ENCODE data around the gene SH2B2.

Gene SH2B2

DNA sequence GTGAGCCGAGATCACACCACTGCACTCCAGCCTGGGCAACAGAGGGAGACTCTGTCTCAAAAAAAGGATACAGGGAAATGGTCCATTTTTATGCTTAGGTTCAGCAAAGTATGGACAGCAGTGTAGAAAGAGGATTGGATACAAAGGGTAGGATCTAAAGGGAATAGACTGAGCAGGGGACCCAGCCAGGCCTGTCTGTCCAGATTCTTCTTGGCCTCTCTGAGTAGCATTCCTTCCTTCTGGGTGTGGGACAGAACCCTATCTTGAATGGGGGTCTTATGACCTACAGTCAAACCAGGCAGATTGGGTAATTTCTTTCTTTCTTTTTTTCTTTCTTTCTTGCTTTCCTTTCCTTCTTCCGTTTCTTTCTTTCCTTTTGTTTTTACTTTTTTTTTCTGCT is 25.6 kb downstream of the SH2B2 start:
- Histone ChIP-seq H2AK5ac (ENCODE audit: low read length) (no peak overlapping the region), H3K27ac (ENCODE audit: low read depth, low read length) (peak overlapping the region; percentile 87), H3K18ac (ENCODE audit: low read length) (peak overlapping the region; percentile 54), H2BK12ac (ENCODE audit: low read length) (no peak overlapping the region), H3K79me2 (ENCODE audit: control insufficient read depth, insufficient read depth, low read length, poor library complexity) (peaks cover 1% of the 10 kb centered on the region), H4K91ac (ENCODE audit: low read depth, low read length) (peak overlapping the region; percentile 78), H3K4ac (ENCODE audit: low read depth, low read length) (no peak overlapping the region), H4K8ac (ENCODE audit: low read depth, low read length) (peak overlapping the region; percentile 68), H4K12ac (ENCODE audit: low read depth, low read length) (no peak overlapping the region), H2AFZ (ENCODE audit: insufficient read depth, low read length, poor library complexity) (no peak overlapping the region), H2BK5ac (ENCODE audit: low read depth, low read length, poor library complexity) (peak overlapping the region; percentile 71), H3K27me3 (ENCODE audit: insufficient read depth, low read length) (no peaks in the 10 kb centered on the region), H3K14ac (ENCODE audit: low read length) (peak overlapping the region; percentile 46), H3K23ac (ENCODE audit: low read length) (no peak overlapping the region), H3K4me1 (ENCODE audit: control insufficient read depth in 1 of 2, insufficient read depth in 2 of 2, low read length in 2 of 2) (peaks cover 3 to 5% of the 10 kb centered on the region in 2 experiments), H3K4me2 (ENCODE audit: low read length) (no peak overlapping the region), H2BK120ac (ENCODE audit: insufficient read depth, low read length, poor library complexity) (peak overlapping the region; percentile 91), H3K9ac (ENCODE audit: low read length) (no peak overlapping the region), H3K79me1 (ENCODE audit: low read length) (peaks cover 5% of the 10 kb centered on the region), H3K9me3 (ENCODE audit: insufficient read depth, low read depth, low read length) (no peaks in the 10 kb centered on the region), H3K4me3 (ENCODE audit: low read depth, low read length) (no peak overlapping the region), H3K36me3 (ENCODE audit: control insufficient read depth in 1 of 2, insufficient read depth in 2 of 2, low read length in 2 of 2) (peaks cover 28 to 33% of the 10 kb centered on the region in 2 experiments)
- DNase-seq: peak; percentile 93
- WGBS (ENCODE audit: extremely low coverage, insufficient coverage, insufficient read length): no CpG with 5 or more reads among the region's 2 CpGs

DNA sequence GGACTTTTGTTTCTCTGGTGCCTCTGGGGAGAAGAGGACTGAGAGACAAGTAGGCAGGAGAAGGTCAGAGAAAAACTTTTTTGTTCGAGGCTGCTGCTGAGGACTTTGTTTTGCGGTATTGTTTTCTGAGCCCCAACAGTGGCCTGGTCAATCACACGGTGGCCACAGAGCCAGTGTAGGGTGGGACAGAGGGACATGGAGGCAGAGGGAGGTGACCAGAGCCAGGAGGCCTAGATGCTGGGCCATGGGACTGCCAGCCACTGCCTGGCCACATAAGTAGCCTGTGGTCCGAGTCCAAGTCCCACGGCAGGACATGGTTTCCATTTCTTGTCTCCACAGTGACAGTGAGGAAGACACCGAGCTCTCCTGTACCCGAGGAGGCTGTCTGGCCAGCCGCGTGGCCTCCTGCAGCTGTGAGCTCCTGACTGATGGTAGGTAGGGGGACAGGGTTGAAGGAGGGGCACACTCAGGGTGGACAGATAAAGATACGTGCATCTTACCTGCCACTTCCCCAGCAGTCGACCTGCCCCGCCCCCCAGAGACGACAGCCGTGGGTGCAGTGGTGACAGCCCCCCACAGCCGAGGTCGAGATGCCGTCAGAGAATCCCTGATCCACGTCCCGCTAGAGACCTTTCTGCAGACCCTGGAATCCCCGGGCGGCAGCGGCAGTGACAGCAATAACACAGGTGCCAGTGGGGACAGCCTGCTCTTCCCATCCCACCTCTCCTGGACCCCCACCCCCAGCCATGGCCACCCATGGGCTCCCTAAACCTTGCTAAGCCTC is 27.5 kb downstream of the SH2B2 start:
- Histone ChIP-seq H3K18ac (ENCODE audit: low read length) (peak overlapping the region; percentile 42), H3K4ac (ENCODE audit: low read depth, low read length) (no peak overlapping the region), H3K14ac (ENCODE audit: low read length) (peak overlapping the region; percentile 13), H3K27me3 (ENCODE audit: insufficient read depth, low read length) (no peaks in the 10 kb centered on the region), H3K36me3 (ENCODE audit: control insufficient read depth in 1 of 2, insufficient read depth in 2 of 2, low read length in 2 of 2) (peaks cover 20 to 24% of the 10 kb centered on the region in 2 experiments), H4K8ac (ENCODE audit: low read depth, low read length) (no peak overlapping the region), H3K79me1 (ENCODE audit: low read length) (peaks cover 7% of the 10 kb centered on the region), H2AK5ac (ENCODE audit: low read length) (no peak overlapping the region), H3K9ac (ENCODE audit: low read length) (no peak overlapping the region), H2BK120ac (ENCODE audit: insufficient read depth, low read length, poor library complexity) (no peak overlapping the region), H2AFZ (ENCODE audit: insufficient read depth, low read length, poor library complexity) (no peak overlapping the region), H4K91ac (ENCODE audit: low read depth, low read length) (peak overlapping the region; percentile 5), H3K4me2 (ENCODE audit: low read length) (no peak overlapping the region), H3K4me3 (ENCODE audit: low read depth, low read length) (no peak overlapping the region), H2BK12ac (ENCODE audit: low read length) (no peak overlapping the region), H2BK5ac (ENCODE audit: low read depth, low read length, poor library complexity) (no peak overlapping the region), H3K4me1 (ENCODE audit: control insufficient read depth in 1 of 2, insufficient read depth in 2 of 2, low read length in 2 of 2) (peaks cover 10% of the 10 kb centered on the region in 2 experiments), H3K27ac (ENCODE audit: low read depth, low read length) (no peak overlapping the region), H3K23ac (ENCODE audit: low read length) (no peak overlapping the region), H4K12ac (ENCODE audit: low read depth, low read length) (no peak overlapping the region), H3K9me3 (ENCODE audit: insufficient read depth, low read depth, low read length) (no peaks in the 10 kb centered on the region), H3K79me2 (ENCODE audit: control insufficient read depth, insufficient read depth, low read length, poor library complexity) (peaks cover 1% of the 10 kb centered on the region)
- no peak for DNase-seq
- no CpG with 5 or more reads among the region's 22 CpGs for WGBS (ENCODE audit: extremely low coverage, insufficient coverage, insufficient read length)

DNA sequence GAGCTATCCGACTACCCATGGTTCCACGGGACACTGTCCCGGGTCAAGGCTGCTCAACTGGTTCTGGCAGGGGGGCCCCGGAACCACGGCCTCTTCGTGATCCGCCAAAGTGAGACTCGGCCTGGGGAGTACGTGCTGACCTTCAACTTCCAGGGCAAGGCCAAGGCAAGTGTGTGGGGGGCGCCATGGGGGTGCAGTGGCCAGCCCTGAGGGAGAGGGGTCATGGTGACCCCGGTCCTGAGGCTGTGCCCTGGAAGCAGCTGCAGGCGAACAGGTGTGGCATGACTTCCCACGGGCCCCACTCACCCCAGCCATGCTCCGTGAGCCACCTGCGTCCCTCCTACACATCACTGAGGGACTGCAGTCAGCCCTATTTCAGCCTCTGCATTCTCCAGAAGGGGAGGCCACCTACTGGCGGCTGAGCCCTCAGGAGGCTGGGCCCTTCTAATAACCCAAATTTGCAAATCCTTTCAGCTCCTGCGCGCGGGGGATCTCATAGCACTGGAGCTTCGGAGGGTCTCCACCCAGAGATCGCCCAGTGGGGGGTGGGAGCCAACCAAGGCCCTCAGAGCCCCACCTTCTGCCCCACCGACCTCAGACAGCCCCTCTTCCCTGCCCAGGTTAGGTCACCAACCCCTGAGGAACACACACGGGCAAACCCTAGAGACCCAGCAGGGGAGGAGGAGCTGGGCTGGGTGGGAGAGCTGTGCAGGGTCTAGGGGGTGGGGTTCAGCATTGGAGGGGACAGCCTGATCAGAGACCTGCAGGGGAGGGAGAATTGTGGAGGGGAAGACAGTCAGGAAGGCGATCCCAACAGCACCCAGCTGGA is 30.8 kb downstream of the SH2B2 start:
- H3K23ac ChIP-seq (ENCODE audit: low read length): no peak overlapping the region
- H3K4me2 ChIP-seq (ENCODE audit: low read length): no peak overlapping the region
- no peak overlapping the region for H2BK120ac ChIP-seq (ENCODE audit: insufficient read depth, low read length, poor library complexity)
- peaks cover 30% of the 10 kb centered on the region in 2 experiments for H3K4me1 ChIP-seq (ENCODE audit: control insufficient read depth in 1 of 2, insufficient read depth in 2 of 2, low read length in 2 of 2)
- peak overlapping the region; percentile 8 for H4K8ac ChIP-seq (ENCODE audit: low read depth, low read length)
- peaks cover 6% of the 10 kb centered on the region for H3K9me3 ChIP-seq (ENCODE audit: insufficient read depth, low read depth, low read length)
- H3K4me3 ChIP-seq (ENCODE audit: low read depth, low read length): no peak overlapping the region
- H3K27me3 ChIP-seq (ENCODE audit: insufficient read depth, low read length): no peaks in the 10 kb centered on the region
- H3K9ac ChIP-seq (ENCODE audit: low read length): no peak overlapping the region
- H2AK5ac ChIP-seq (ENCODE audit: low read length): no peak overlapping the region
- no peaks in the 10 kb centered on the region for H3K79me2 ChIP-seq (ENCODE audit: control insufficient read depth, insufficient read depth, low read length, poor library complexity)
- H2BK12ac ChIP-seq (ENCODE audit: low read length): no peak overlapping the region
- no peak overlapping the region for H2AFZ ChIP-seq (ENCODE audit: insufficient read depth, low read length, poor library complexity)
- H3K79me1 ChIP-seq (ENCODE audit: low read length): peaks cover 13% of the 10 kb centered on the region
- DNase-seq: peak in 1 of 2 donors; percentile 45
- H3K18ac ChIP-seq (ENCODE audit: low read length): no peak overlapping the region
- peak overlapping the region; percentile 3 for H4K91ac ChIP-seq (ENCODE audit: low read depth, low read length)
- peaks cover 19 to 29% of the 10 kb centered on the region in 2 experiments for H3K36me3 ChIP-seq (ENCODE audit: control insufficient read depth in 1 of 2, insufficient read depth in 2 of 2, low read length in 2 of 2)
- H3K14ac ChIP-seq (ENCODE audit: low read length): peak overlapping the region; percentile 50
- H2BK5ac ChIP-seq (ENCODE audit: low read depth, low read length, poor library complexity): peak overlapping the region; percentile 4
- peak overlapping the region; percentile 45 for H3K27ac ChIP-seq (ENCODE audit: low read depth, low read length)
- no peak overlapping the region for H4K12ac ChIP-seq (ENCODE audit: low read depth, low read length)
- no peak overlapping the region for H3K4ac ChIP-seq (ENCODE audit: low read depth, low read length)
- WGBS (ENCODE audit: extremely low coverage, insufficient coverage, insufficient read length): no CpG with 5 or more reads among the region's 24 CpGs

DNA sequence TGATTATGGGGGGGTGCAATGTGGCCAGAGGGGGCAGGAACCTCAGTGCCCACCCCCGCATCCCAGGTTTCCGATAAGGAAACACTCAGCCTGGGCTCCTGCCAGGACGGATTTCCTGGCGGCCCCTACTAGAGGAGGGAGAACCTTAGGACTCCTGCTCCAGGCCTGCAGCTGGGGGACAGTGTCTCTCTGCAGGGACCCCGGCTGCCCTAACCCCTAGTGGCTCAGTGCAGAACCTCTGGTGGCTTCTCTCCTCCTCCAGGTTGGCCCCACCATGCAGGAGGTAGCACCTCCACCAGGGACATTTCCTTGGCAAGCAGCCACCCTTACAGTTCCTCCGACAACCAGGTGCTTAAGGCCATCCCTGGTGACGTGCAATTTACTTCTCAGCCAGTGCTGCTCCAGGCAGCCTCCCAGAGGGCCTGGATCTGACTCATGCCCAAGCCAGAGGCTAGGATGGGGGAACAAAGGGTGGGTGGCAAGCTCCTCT is 31.9 kb downstream of the SH2B2 start:
- Histone ChIP-seq H3K27me3 (ENCODE audit: insufficient read depth, low read length) (no peaks in the 10 kb centered on the region), H3K14ac (ENCODE audit: low read length) (peak overlapping the region; percentile 8), H3K36me3 (ENCODE audit: control insufficient read depth in 1 of 2, insufficient read depth in 2 of 2, low read length in 2 of 2) (peaks cover 19 to 29% of the 10 kb centered on the region in 2 experiments), H4K91ac (ENCODE audit: low read depth, low read length) (peak overlapping the region; percentile 42), H3K4me2 (ENCODE audit: low read length) (no peak overlapping the region), H4K8ac (ENCODE audit: low read depth, low read length) (no peak overlapping the region), H2BK12ac (ENCODE audit: low read length) (peak overlapping the region; percentile 10), H2BK5ac (ENCODE audit: low read depth, low read length, poor library complexity) (peak overlapping the region; percentile 14), H2BK120ac (ENCODE audit: insufficient read depth, low read length, poor library complexity) (peak overlapping the region; percentile 37), H2AK5ac (ENCODE audit: low read length) (no peak overlapping the region), H3K4me1 (ENCODE audit: control insufficient read depth in 1 of 2, insufficient read depth in 2 of 2, low read length in 2 of 2) (peaks cover 28 to 30% of the 10 kb centered on the region in 2 experiments), H3K27ac (ENCODE audit: low read depth, low read length) (peak overlapping the region; percentile 66), H3K18ac (ENCODE audit: low read length) (no peak overlapping the region), H3K9ac (ENCODE audit: low read length) (no peak overlapping the region), H2AFZ (ENCODE audit: insufficient read depth, low read length, poor library complexity) (no peak overlapping the region), H3K4me3 (ENCODE audit: low read depth, low read length) (no peak overlapping the region), H3K79me2 (ENCODE audit: control insufficient read depth, insufficient read depth, low read length, poor library complexity) (no peaks in the 10 kb centered on the region), H4K12ac (ENCODE audit: low read depth, low read length) (no peak overlapping the region), H3K79me1 (ENCODE audit: low read length) (peaks cover 12% of the 10 kb centered on the region), H3K4ac (ENCODE audit: low read depth, low read length) (no peak overlapping the region), H3K23ac (ENCODE audit: low read length) (no peak overlapping the region), H3K9me3 (ENCODE audit: insufficient read depth, low read depth, low read length) (peaks cover 6% of the 10 kb centered on the region)
- DNase-seq: peak; percentile 86 to 94
- no CpG with 5 or more reads among the region's 7 CpGs for WGBS (ENCODE audit: extremely low coverage, insufficient coverage, insufficient read length)

Measured in trophoblast cell (in vitro differentiated cells and primary cell).